AG04449 (cell line): ENCODE data around the gene BRD7.

Experiments used
- CTCF ChIA-PET: fragments of 350-600 bp; formaldehyde crosslinking; extraction: SDS; loops from one replicate; lab custom pipeline; 2021; ENCODE audit warnings: antibody characterized with exemption; lab: Yijun Ruan, JAX
- POLR2A ChIA-PET: fragments of 400-600, 350-600 bp; formaldehyde crosslinking; extraction: SDS; loops from one replicate; lab custom pipeline; 2020; ENCODE audit warnings: antibody characterized with exemption, inconsistent platforms; lab: Yijun Ruan, JAX
- DNase-seq: peaks from one replicate; pipeline ENCODE4 v3.0.0-alpha.2; 2010; ENCODE audit warnings: low read depth, low spot score
- H3K4me3 ChIP-seq: 2 replicates; pipeline ENCODE4 v1.5.1; 2011; ENCODE audit warnings: low read depth, mild to moderate bottlenecking, control low read depth, low read length
- CTCF ChIP-seq: IDR thresholded peaks from one replicate; pipeline ENCODE4 v1.5.1; 2011; ENCODE audit warnings: mild to moderate bottlenecking, moderate library complexity, low read length, control low read depth, inconsistent platforms; ENCODE audit not compliant: insufficient read depth; ENCODE audit errors: missing control alignments

The BRD7 gene

GRCh38 chr16:50279504-50279865 is 89.3 kb downstream of the BRD7 start:
- no peak for DNase-seq
- no peak for TF ChIP-seq CTCF
- no peak overlapping the region for H3K4me3 ChIP-seq
- POLR2A ChIA-PET = no interaction called here
- CTCF ChIA-PET = no interaction called here

- H3K4me3 ChIP-seq = no peak overlapping the region
- ChIA-PET POLR2A (no interaction called here), CTCF (no interaction called here)
- no peak for DNase-seq
- no peak for TF ChIP-seq CTCF
These were observed 90.5 kb downstream of the BRD7 start for GRCh38 chr16:50278251-50278650.

- ChIA-PET POLR2A (no interaction called here), CTCF (no interaction called here)
- DNase-seq = no peak
- no peak overlapping the region for H3K4me3 ChIP-seq
- TF ChIP-seq CTCF = no peak
These were observed 91.8 kb downstream of the BRD7 start for GRCh38 chr16:50276801-50277555.

DNA sequence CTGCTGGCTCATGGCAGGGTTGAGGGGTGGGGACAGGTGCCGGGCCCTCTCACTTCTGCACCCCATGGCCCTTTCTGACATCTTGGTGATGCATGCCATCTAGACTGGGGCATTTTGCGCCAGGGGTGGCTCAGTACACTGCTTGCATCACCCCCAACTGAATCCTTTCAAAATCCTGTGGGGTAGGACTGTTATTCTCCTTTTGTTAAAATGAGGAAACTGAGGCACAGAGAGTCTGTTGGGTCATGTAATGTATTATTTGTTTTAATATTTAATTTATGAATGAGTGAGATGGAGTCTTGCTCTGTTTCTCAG is 92.5 kb downstream of the BRD7 start:
- TF ChIP-seq CTCF = no peak
- ChIA-PET POLR2A (no interaction called here), CTCF (no interaction called here)
- DNase-seq = no peak
- H3K4me3 ChIP-seq = no peak overlapping the region

- H3K4me3 ChIP-seq = no peak overlapping the region
- CTCF ChIA-PET = interaction anchor here (0.7 to 1.6 kb wide), 6 partner anchors 18 to 531 kb away, joined by 3 to 5 read pairs (median 3); partner anchors contain the start of gene CNEP1R1
- no peak for TF ChIP-seq CTCF
- DNase-seq = no peak
- POLR2A ChIA-PET = no interaction called here
These were observed 93.1 kb downstream of the BRD7 start for GRCh38 chr16:50275428-50276325.

DNA sequence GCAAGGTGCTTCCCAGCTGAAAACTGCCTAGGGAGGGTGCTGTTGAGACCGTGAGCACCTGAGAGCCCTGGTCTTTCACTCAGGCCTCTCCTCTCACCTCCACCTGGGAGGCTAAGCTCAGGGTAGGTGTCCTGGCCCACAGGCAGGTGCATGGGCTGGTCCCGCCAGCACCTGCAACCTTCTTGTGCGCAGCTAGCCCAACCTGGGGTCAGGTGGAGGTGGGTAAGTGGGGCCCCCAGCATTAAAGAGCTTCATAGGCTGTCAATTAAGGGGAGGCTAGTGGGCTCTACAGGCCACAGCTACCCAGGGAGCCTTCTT is 93.7 kb downstream of the BRD7 start:
- POLR2A ChIA-PET = no interaction called here
- TF ChIP-seq CTCF = no peak
- no peak for DNase-seq
- no peak overlapping the region for H3K4me3 ChIP-seq
- CTCF ChIA-PET = interaction anchor here (0.7 to 1.6 kb wide), 6 partner anchors 17 to 531 kb away, joined by 3 to 5 read pairs (median 3); partner anchors contain the start of gene CNEP1R1
